Measurements from ENCODE around the gene POMT2.

GRCh38 chr14:77324289-77324688 lies 3.6 kb upstream of the POMT2 start:
- TF ChIP-seq CTCF (IDR thresholded peaks at IDR 0.05) (no peak), POLR2A (IDR thresholded peaks at IDR 0.05) (no peak)
